ENCODE results near the gene GOLGA6C. TPM values are rescaled to one million over a fixed set of nuclear protein-coding genes. Genes with fewer than 3 reads are reported as not detected.

Gene GOLGA6C
- total and polyA plus RNA-seq, 4 donors: 0.08 TPM; not detected in 3

GRCh38 chr15:75229191-75230015 is 28.7 kb upstream of the GOLGA6C start (continued):
- TF ChIP-seq ZBTB33 (IDR thresholded peaks at IDR 0.05): no peak
- TF ChIP-seq NR2F2 (IDR thresholded peaks at IDR 0.05): no peak
- no peak for TF ChIP-seq MAX (IDR thresholded peaks at IDR 0.05)
- TF ChIP-seq YY1 (IDR thresholded peaks at IDR 0.05): no peak
- TF ChIP-seq HNF4G (IDR thresholded peaks at IDR 0.05): no peak
- TF ChIP-seq SP1 (IDR thresholded peaks at IDR 0.05): no peak
- TF ChIP-seq GABPA (IDR thresholded peaks at IDR 0.05 in 1 of 2, conservative IDR thresholded peaks at IDR 0.05 in 1 of 2): no peak

GRCh38 chr15:75230016-75230343 is 28.2 kb upstream of the GOLGA6C start:
- no peak overlapping the region for H3K4me3 ChIP-seq (ENCODE audit: low read depth in 1 of 3, low read length in 3 of 3)
- H3K9ac ChIP-seq (ENCODE audit: low read depth in 1 of 2, low read length in 2 of 2): no peak overlapping the region
- H3K27me3 ChIP-seq (ENCODE audit: control insufficient read depth in 4 of 4, insufficient read depth in 4 of 4, low read length in 3 of 4): peaks cover 0 to 6% (median 0%) of the 10 kb centered on the region in 4 donors
- no peak overlapping the region for H3K27ac ChIP-seq (ENCODE audit: low read depth in 1 of 2, low read length in 2 of 2)
- no peaks in the 10 kb centered on the region for H3K9me3 ChIP-seq (ENCODE audit: control insufficient read depth in 4 of 4, low read length in 3 of 4)
- H3K36me3 ChIP-seq (ENCODE audit: control insufficient read depth in 4 of 4, insufficient read depth in 3 of 4, low read depth in 1 of 4, low read length in 3 of 4): no peaks in the 10 kb centered on the region
- H3K4me1 ChIP-seq (ENCODE audit: control insufficient read depth in 4 of 4, insufficient read depth in 4 of 4, low read length in 3 of 4): peaks cover 0 to 2% (median 0%) of the 10 kb centered on the region in 4 donors
- DNase-seq (ENCODE audit: low spot score): no peak
- no peak for TF ChIP-seq NR2F2 (IDR thresholded peaks at IDR 0.05)
- no peak for TF ChIP-seq FOXA1 (IDR thresholded peaks at IDR 0.05)
- no peak for TF ChIP-seq EGR1 (IDR thresholded peaks at IDR 0.05; ENCODE audit: low read depth in 2 of 2)
- no peak for TF ChIP-seq YY1 (IDR thresholded peaks at IDR 0.05)
- no peak for TF ChIP-seq REST (IDR thresholded peaks at IDR 0.05)
- WGBS: 90% methylated on average over 2 of the region's 2 CpGs

- no peaks in the 10 kb centered on the region for H3K9me3 ChIP-seq (ENCODE audit: control insufficient read depth in 4 of 4, low read length in 3 of 4)
- H3K36me3 ChIP-seq (ENCODE audit: control insufficient read depth in 4 of 4, insufficient read depth in 3 of 4, low read depth in 1 of 4, low read length in 3 of 4): no peaks in the 10 kb centered on the region
- H3K4me3 ChIP-seq (ENCODE audit: low read depth in 1 of 3, low read length in 3 of 3): no peak overlapping the region
- no peak overlapping the region for H3K9ac ChIP-seq (ENCODE audit: low read depth in 1 of 2, low read length in 2 of 2)
- no peak for DNase-seq (ENCODE audit: low spot score)
- peaks cover 0 to 2% (median 0%) of the 10 kb centered on the region in 4 donors for H3K4me1 ChIP-seq (ENCODE audit: control insufficient read depth in 4 of 4, insufficient read depth in 4 of 4, low read length in 3 of 4)
- H3K27me3 ChIP-seq (ENCODE audit: control insufficient read depth in 4 of 4, insufficient read depth in 4 of 4, low read length in 3 of 4): peaks cover 0 to 6% (median 0%) of the 10 kb centered on the region in 4 donors
- 87% methylated on average over 16 of the region's 16 CpGs for WGBS
- no peak overlapping the region for H3K27ac ChIP-seq (ENCODE audit: low read depth in 1 of 2, low read length in 2 of 2)
- TF ChIP-seq FOXA2 (IDR thresholded peaks at IDR 0.05) (no peak), RXRA (IDR thresholded peaks at IDR 0.05) (no peak), RAD21 (IDR thresholded peaks at IDR 0.05) (no peak), SP1 (IDR thresholded peaks at IDR 0.05) (no peak), TAF1 (conservative IDR thresholded peaks at IDR 0.05) (no peak), REST (IDR thresholded peaks at IDR 0.05) (no peak), ATF3 (IDR thresholded peaks at IDR 0.05) (no peak), HNF4A (conservative IDR thresholded peaks at IDR 0.05) (no peak), CTCF (IDR thresholded peaks at IDR 0.05; ENCODE audit: low read depth, low read length, missing input control) (no peak)
Measured at GRCh38 chr15:75230551-75231371, 27.4 kb upstream of the GOLGA6C start.

Measured in liver (tissue), 9 donors.